GM12801 (cell line): Measurements from ENCODE around the gene CPA3.

Source experiments
- TF ChIP-seq, protein P1 (sequence below): IDR thresholded peaks from one replicate; pipeline ENCODE4 v1.5.1; 2011; ENCODE audit warnings: control low read depth; ENCODE audit not compliant: insufficient read length; ENCODE audit errors: extremely low read depth

The CPA3 gene

DNA sequence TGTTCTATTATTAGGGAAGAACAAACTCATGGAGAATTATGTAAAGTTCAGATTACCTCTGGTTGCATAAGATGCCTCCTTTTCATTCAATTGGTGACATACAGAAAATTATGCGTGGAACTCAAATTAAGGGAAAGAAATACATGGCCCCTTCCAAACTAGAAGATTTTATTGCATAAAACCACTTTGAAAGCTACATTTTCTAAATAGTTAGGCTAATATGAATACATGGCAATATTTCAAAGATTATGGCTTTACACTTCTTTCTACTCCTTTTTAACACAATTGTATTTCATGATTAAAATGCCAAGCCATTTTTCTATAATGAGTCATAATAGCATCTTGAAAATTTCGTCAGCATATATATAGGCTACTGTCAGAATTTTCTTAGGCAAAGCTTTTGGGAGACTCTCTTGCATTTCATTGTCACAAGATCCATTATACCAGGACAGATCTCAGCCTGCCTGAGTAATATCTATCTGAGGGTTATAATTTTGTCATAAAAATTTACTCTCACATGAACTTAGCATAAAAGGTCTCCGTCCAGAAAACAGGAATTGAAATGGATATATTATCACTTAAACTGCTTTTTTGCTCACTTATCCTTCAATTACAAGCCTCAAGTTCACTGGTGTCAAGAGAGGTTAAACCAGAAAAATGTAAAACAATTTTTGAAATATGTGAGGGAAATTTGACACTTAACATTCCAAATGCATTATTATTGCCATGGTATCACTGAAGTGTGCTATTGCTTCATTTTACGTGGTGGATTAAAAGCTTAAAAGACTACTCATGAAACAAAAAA, 37.1 kb downstream of the CPA3 start:
- TF ChIP-seq, protein P1, sequence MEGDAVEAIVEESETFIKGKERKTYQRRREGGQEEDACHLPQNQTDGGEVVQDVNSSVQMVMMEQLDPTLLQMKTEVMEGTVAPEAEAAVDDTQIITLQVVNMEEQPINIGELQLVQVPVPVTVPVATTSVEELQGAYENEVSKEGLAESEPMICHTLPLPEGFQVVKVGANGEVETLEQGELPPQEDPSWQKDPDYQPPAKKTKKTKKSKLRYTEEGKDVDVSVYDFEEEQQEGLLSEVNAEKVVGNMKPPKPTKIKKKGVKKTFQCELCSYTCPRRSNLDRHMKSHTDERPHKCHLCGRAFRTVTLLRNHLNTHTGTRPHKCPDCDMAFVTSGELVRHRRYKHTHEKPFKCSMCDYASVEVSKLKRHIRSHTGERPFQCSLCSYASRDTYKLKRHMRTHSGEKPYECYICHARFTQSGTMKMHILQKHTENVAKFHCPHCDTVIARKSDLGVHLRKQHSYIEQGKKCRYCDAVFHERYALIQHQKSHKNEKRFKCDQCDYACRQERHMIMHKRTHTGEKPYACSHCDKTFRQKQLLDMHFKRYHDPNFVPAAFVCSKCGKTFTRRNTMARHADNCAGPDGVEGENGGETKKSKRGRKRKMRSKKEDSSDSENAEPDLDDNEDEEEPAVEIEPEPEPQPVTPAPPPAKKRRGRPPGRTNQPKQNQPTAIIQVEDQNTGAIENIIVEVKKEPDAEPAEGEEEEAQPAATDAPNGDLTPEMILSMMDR = no peak

DNA sequence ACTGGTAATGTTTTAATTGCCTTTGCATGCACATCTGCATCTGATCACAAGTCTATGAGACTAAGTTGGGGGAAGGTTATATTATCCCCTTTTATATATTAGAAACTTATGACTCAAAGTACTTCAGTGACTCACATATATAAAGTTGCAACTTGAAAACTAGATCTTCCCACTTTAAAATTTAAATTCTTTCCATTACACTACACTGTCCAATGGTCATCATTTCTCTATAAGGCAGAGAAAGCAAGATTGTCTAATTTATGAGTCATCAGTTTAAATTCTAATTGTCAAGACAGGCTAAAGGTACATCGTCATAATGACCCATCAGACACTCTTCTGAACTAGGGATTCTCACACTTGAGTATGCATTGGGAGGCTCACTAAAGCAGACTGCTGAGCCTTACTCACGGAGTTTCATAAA, 37.9 kb downstream of the CPA3 start:
- TF ChIP-seq, protein P1 = no peak

DNA sequence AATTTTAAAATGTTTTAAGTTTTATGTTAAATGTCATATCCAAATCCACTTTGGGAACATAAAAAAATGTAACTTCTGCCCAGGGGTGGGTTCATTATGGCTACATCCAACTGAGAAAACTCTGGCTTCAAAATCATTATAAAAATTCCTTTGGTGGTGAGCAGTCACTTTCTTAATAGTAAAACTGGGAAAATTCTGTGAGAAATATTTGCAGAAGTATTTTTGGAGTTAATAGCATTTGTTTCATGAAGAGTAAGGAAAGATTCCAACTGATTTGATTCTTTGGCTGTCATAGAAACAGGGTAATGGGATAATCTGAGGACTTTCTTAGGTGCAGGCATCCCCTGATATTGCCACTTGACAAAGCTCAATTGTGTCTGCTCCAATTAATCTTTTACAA, 38.8 kb downstream of the CPA3 start:
- TF ChIP-seq, protein P1 = no peak

DNA sequence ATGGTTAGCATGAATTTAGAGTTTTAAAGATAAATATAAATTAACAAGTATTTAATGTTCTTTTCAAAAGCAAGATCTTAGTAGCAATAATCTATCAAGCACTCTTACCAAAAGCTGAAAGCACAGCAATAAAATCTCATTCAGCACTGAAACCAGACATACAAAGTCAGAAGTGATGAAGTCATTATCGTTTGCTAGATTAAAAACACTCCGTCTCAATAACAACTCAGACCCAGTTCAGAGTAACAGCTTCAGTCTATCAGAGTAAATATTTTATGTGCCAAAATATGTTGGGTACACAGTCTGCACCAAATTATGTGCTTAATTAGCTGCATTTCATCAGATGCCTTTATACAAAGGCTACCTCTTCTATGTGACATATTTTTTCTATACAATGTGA, 41.6 kb downstream of the CPA3 start:
- TF ChIP-seq, protein P1 = no peak

DNA sequence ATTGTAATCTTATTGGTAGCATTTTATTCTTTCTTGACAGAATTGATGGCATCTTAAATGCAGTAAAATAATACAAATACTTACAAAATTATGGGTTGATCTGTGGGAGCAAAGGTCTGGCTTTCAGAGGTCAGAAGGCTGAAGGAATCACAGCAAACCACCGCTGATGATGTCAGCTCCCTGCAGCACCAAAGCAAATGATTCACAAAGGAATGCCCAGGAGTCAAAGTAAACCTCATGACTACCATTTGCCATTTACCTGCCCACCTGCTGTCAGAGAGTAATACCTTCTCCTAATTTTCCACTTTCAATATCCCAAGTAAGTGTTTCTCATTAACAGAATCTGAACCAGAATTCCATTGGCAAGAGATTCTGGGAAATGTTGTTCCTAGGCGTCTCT, 46.1 kb downstream of the CPA3 start:
- TF ChIP-seq, protein P1 = no peak

DNA sequence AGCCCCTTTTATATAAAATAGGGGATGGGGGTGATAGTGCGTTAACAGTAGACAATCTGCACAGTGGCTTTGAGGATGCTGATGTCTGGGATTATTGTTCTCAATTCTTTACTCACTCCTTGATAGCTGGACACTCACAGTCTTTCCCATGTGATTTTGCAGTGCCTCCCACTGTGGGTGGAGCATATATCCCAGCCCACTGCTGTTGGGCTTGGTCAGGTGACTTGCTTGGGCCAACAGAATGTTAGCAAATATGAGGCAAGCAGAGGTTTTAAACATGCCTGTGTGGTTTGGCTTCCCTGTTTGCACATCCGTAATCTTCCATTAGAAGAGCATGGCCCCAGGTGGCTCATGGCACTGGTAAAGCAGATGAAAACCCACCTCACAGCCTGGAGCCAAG, 46.5 kb downstream of the CPA3 start:
- TF ChIP-seq, protein P1 = no peak

DNA sequence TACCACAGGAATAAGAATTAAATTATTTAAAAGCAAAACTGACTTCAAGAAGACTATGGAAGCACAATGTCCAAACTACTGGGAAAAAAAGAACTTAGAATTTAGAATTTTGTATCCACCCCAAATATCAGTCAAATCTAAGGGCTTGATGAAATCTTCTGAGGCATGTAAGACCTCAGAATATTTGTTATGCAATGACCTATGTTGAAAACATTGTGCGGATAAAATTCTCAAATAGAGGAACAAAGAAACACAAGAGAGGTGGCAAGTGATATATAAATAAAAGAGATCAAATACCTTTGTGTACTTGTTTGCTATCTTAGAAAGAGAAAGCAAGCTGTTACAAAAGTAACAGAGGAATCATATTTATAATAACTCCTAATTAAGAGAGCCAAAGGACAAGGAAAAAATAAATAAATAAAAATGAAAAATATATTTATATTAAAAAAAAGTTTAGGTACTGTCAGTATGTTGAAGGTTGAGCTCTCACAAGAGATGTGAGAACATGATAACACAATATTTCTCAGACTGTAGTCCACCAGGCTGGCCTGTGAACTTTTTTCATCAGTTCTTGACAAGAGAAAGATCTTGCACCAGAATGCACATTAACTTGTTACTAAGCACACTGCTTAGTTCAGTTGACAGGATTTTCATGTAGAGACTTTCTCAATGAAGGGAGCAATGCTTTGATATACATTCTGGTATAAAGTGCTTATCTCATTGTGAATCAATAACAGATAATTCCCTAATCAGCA, 50.0 kb downstream of the CPA3 start:
- TF ChIP-seq, protein P1 = no peak
